SK-MEL-5 (cell line): ENCODE measurements around the gene CIAO2A. TPM values are rescaled to one million over a fixed set of nuclear protein-coding genes. Genes with fewer than 3 reads are reported as not detected.
"Not testable (repeated sequence)": the region's sequence is repeated elsewhere in the genome, so short reads cannot be mapped to it uniquely, and the experiment has no call there.

Experiments
- DNase-seq: peaks from one replicate; pipeline ENCODE4 v3.0.0-alpha.2; 2016; ENCODE audit warnings: low read depth, low spot score
- in situ Hi-C: cut with HindIII; loops from 2 replicates; pipeline ENCODE4 v1.10.0; 2016; ENCODE audit warnings: low sequenced_read_pairs, high pct_unique_total_duplicates, low pct_unique_long_range_greater_than_20kb
- polyA plus RNA-seq, 2 experiments: library from polyadenylated mRNA; depleted of rRNA; stranded (reverse); fragments of >200 nt; gene quantifications; 2 replicates each; pipeline ENCODE4 v1.2.3, GENCODE V29; 2015
- total RNA-seq: library from RNA; depleted of rRNA; stranded (reverse); fragments of >200 nt; shearing (Covaris generic); gene quantifications from 2 replicates; pipeline ENCODE4 v1.2.3, GENCODE V29; 2014; rRNA removed

The CIAO2A gene
- 291 and 314 TPM in 2 replicates for total RNA-seq
- 197 and 253 TPM in 2 replicates for polyA plus RNA-seq (2015; cell fraction: cytosol; rRNA removed)
- 56.5 and 82.1 TPM in 2 replicates for polyA plus RNA-seq (2015; cell fraction: nucleus; rRNA removed)

GRCh38 chr15:64093627-64094417, at the start of gene CIAO2A:
CIAO2A (minus strand) TSS chr15:64093838; CDS start chr15:64093768, 70 bp downstream.
- DNase-seq: peak; percentile 99

DNA sequence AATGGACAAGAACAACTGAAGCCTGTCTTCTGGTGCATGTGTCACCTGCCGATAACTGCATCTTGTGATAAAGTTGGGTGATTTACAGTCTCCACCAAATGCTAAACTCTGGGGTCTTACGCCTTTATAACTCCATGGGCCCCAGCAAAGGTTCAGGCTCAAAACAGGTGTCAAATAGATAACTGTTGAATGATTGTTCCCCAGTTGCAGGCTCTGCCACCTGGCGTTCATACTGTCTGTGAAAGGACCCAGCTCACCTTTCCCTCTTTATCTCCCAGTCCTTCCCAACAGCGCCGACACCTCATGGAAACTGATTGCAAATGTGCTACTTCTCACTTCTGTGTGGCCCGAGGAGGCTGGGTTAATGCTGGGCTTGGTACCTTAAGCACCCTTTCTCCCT, 49.6 kb upstream of the CIAO2A start:
- in situ Hi-C loops: no loop called here
- DNase-seq: no peak

More at GRCh38 chr15:64093627-64094417, at the start of gene CIAO2A:
- in situ Hi-C loops: no loop called here

GRCh38 chr15:64141798-64142512, 48.3 kb upstream of the CIAO2A start:
- in situ Hi-C loops: no loop called here
- DNase-seq: no peak

GRCh38 chr15:64138331-64138941, 44.8 kb upstream of the CIAO2A start:
- in situ Hi-C loops: no loop called here
- DNase-seq: no peak

DNA sequence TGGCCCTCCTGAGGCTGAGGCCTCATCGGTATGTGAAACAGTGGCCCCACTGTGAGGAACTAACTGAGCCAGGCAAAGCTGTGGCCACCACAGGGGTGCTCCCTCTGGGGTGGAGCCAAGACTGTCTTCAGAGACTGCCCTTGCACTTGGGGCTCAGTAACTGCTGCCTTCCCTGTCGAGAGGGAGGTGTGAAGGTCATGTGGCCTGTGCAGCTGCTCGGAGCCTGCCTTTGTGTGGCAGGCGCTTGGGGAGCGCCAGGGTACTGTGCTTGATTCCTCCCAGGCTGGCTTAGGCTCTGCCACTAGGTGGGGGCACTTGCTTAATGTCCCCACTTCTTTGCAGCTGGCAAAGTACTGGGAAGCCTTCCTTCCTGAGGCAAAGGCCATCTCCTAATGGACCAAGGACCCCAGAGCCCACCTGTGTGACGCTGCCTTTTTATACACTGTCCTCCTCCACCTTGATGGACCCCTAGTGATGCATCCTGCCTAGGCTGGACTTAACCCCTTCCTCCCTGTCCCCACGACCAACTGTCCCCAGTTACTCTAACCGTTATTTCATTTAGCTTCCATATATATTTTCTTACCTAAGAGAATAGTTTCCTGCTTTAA, 43.7 kb upstream of the CIAO2A start:
- in situ Hi-C loops: no loop called here
- DNase-seq: no peak

- no peak for DNase-seq
- in situ Hi-C loops: no loop called here
Observed at GRCh38 chr15:64136347-64136746, 42.7 kb upstream of the CIAO2A start.

DNA sequence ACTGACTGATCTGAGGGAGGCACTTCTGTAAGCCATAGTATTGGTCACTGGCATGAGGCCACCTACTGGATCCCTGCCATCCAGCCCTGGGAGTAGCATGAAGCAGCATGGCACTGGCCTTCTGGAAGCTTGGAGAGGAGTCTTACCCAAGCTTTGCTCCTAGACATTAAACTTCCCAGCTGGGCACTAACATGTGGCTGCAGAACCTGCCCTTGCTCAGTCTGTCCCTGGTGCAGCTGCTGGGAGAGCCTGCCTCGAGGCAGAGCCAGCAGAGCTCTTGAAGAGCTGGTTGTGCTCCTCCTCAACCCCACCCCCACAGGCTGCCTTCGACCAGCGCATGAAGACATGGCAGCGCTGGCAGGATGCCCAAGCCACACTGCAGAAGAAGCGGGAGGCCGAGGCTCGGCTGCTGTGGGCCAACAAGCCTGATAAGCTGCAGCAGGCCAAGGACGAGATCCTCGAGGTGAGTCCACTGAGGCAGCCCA, 40.7 kb upstream of the CIAO2A start:
- in situ Hi-C loops: no loop called here
- DNase-seq: no peak

GRCh38 chr15:64133623-64134344, 40.1 kb upstream of the CIAO2A start:
- in situ Hi-C loops: no loop called here
- DNase-seq: no peak

- DNase-seq: no peak
- in situ Hi-C loops: no loop called here
Observed at GRCh38 chr15:64132217-64132616, 38.6 kb upstream of the CIAO2A start.

DNA sequence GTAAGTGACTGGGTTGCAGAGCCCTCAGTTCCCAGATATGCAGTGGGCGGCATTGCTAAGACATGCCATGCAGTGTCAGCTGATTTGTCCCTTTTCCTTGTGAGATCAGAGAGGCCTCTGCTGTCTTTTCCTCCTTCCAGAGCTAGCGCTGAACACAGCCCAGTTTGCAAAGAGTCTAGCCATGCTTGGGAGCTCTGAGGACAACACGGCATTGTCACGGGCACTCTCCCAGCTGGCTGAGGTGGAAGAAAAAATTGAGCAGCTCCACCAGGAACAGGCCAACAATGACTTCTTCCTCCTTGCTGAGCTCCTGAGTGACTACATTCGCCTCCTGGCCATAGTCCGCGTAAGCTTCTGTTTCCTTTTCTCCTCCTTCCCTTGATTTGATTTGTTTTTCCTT, 37.9 kb upstream of the CIAO2A start:
- in situ Hi-C loops: no loop called here
- no peak for DNase-seq

DNA sequence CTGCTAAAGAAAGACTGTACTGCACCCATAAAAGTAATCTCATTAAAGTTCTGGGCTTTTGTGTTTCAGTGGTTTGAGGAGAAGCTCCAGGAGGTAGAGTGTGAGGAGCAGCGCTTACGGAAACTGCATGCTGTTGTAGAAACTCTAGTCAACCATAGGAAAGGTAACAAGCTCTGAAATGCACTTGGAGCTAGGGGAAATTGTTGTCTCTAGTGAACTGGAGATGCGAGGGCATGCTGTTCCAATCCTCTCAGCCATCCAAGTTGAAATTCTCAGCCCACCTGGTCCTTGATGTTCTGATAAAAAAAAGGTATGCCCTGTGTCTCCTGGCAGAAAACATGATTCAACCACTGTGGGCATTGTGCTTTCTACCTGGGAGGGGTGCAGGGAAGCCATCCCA, 36.5 kb upstream of the CIAO2A start:
- in situ Hi-C loops: no loop called here
- DNase-seq: no peak

GRCh38 chr15:64127521-64128270, 34.1 kb upstream of the CIAO2A start:
- in situ Hi-C loops: no loop called here
- no peak for DNase-seq

GRCh38 chr15:64125978-64126377, 32.3 kb upstream of the CIAO2A start:
- peak; percentile 92 for DNase-seq
- in situ Hi-C loops: no loop called here

GRCh38 chr15:64122936-64123351, 29.3 kb upstream of the CIAO2A start:
- in situ Hi-C loops: no loop called here
- peak; percentile 96 for DNase-seq

GRCh38 chr15:64122444-64122843, 28.8 kb upstream of the CIAO2A start:
- in situ Hi-C loops: no loop called here
- no peak for DNase-seq

GRCh38 chr15:64121614-64122013, 28.0 kb upstream of the CIAO2A start:
- DNase-seq: no peak
- in situ Hi-C loops: no loop called here

DNA sequence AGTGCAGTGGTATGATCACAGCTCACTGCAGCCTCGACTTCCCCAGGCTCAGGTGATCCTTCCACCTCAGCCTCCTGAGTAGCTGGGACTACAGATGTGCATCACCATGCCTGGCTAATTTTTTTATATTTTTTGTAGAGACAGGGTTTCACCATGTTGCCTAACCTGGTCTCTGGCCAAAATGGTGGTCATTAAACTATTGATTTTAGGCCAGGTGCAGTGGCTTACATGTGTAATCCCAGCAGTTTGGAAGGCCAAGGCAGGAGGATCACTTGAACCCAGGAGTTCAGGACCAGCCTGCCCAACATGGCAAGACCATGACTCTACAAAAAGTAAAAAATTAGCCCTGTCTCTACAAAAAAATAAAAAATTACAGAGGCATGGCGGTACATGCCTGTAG, 26.7 kb upstream of the CIAO2A start:
- DNase-seq, in situ Hi-C loops: not testable (repeated sequence)
